DOHH2 (cell line): Measurements from ENCODE around the gene PSME2.

Experiments used
- H3F3A ChIP-seq: fragments of 200-600 bp; sonication (generic), shearing (Covaris generic); 2 replicates; pipeline ENCODE4 v1.6.0; 2016; ENCODE audit warnings: antibody characterized with exemption, mild to moderate bottlenecking; ENCODE audit not compliant: control insufficient read depth, insufficient read depth
- H3K27ac ChIP-seq: fragments of 200-600 bp; sonication (generic); 2 replicates; pipeline ENCODE4 v1.5.1; 2014; ENCODE audit warnings: low read depth, mild to moderate bottlenecking, low read length, moderate library complexity
- H3K27me3 ChIP-seq: fragments of 200-600 bp; sonication (generic); 2 replicates; pipeline ENCODE4 v1.6.1; 2014; ENCODE audit warnings: mild to moderate bottlenecking, low read length, mixed read lengths; ENCODE audit not compliant: control insufficient read depth
- H3K36me3 ChIP-seq: fragments of 200-600 bp; sonication (generic); 2 replicates; pipeline ENCODE4 v1.6.1; 2014; ENCODE audit warnings: mild to moderate bottlenecking, low read length, moderate library complexity, mixed read lengths; ENCODE audit not compliant: control insufficient read depth
- H3K4me1 ChIP-seq: fragments of 200-600 bp; sonication (generic); 2 replicates; pipeline ENCODE4 v1.6.1; 2014; ENCODE audit warnings: mild to moderate bottlenecking, low read length, mixed read lengths; ENCODE audit not compliant: control insufficient read depth
- H3K4me2 ChIP-seq: fragments of 200-600 bp; sonication (generic); 2 replicates; pipeline ENCODE4 v1.6.0; 2014; ENCODE audit warnings: mild to moderate bottlenecking, low read length, moderate library complexity
- H3K4me3 ChIP-seq: fragments of 200-600 bp; sonication (generic); 2 replicates; pipeline ENCODE4 v1.5.1; 2014; ENCODE audit warnings: mild to moderate bottlenecking, low read length, mixed read lengths
- H3K79me2 ChIP-seq: fragments of 200-600 bp; sonication (generic); 2 replicates; pipeline ENCODE4 v1.6.1; 2014; ENCODE audit warnings: mild to moderate bottlenecking, low read length, mixed read lengths; ENCODE audit not compliant: control insufficient read depth
- H3K9me2 ChIP-seq: fragments of 200-600 bp; sonication (generic); replicated peaks from 2 replicates; pipeline ENCODE4 v1.6.1; 2014; ENCODE audit warnings: mild to moderate bottlenecking, low read length, mixed read lengths; ENCODE audit not compliant: control insufficient read depth
- H3K9me3 ChIP-seq: fragments of 200-600 bp; sonication (generic); 2 replicates; pipeline ENCODE4 v1.6.1; 2014; ENCODE audit warnings: antibody characterized with exemption, low read length, mixed read lengths; ENCODE audit not compliant: control insufficient read depth, insufficient read depth
- H4K20me1 ChIP-seq: fragments of 200-600 bp; sonication (generic); 2 replicates; pipeline ENCODE4 v1.6.0; 2014; ENCODE audit warnings: low read depth, mild to moderate bottlenecking, antibody characterized with exemption, low read length, moderate library complexity; ENCODE audit not compliant: control insufficient read depth, insufficient read depth
- CTCF ChIP-seq: fragments of 200-600 bp; sonication (generic); IDR thresholded peaks from one replicate; pipeline ENCODE4 v1.5.1; 2014; ENCODE audit warnings: antibody characterized with exemption, mild to moderate bottlenecking, low read depth, low read length; ENCODE audit not compliant: poor library complexity, severe bottlenecking
- EZH2phosphoT487 ChIP-seq: fragments of 200-600 bp; sonication (generic); IDR thresholded peaks from 2 replicates; pipeline ENCODE4 v1.6.1; 2017; ENCODE audit warnings: borderline replicate concordance, mild to moderate bottlenecking, antibody characterized with exemption, low read length, moderate library complexity, mixed read lengths

Gene PSME2

DNA sequence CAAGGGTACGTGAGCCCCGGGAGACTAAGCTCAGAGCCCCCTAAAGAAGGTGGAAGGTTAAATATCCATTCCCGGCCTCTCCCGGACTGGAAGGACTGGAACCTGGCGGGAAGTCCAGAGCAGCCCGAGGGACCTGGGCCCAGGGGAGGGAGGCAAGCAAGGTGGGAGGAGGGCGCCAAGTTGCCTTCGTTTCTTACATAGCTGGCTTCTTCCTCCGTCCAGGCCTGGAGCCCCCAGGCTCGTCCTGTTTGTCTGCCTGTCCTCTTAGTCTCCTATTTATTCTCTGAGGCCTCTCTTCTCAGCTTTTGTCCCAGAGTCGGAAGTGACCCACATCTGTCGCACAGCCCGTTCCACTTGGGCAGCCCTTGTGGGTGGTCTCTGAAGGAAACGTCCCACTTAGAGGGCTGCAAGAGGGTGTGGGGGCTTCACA lies 51.6 kb downstream of the PSME2 start:
- Histone ChIP-seq H3K4me3 (peak overlapping the region; percentile 87), H3K79me2 (peaks cover 17% of the 10 kb centered on the region)

GRCh38 chr14:24093901-24094840 lies 52.2 kb downstream of the PSME2 start, which contains the start of gene PCK2:
Gene PCK2 (plus strand): TSS chr14:24094311. CDS start chr14:24094406, 95 bp downstream.
- Histone ChIP-seq H3K4me2 (peak within 1 kb of the TSS; percentile 86), H3K9me3 (no peaks in the 10 kb centered on the region), H3K4me1 (peaks cover 33% of the 10 kb centered on the region), H3K79me2 (peaks cover 17% of the 10 kb centered on the region), H3K27me3 (no peaks in the 10 kb centered on the region), H3F3A (peaks cover 14% of the 10 kb centered on the region), H3K27ac (peak within 1 kb of the TSS; percentile 93), H4K20me1 (no peaks in the 10 kb centered on the region), H3K9me2 (no peaks in the 10 kb centered on the region), H3K36me3 (peaks cover 32% of the 10 kb centered on the region), H3K4me3 (peak within 1 kb of the TSS; percentile 87)
- TF ChIP-seq CTCF (no peak), EZH2phosphoT487 (no peak)

More for the DNA sequence above, 51.6 kb downstream of the PSME2 start:
- no peaks in the 10 kb centered on the region for H3K9me3 ChIP-seq
- peaks cover 14% of the 10 kb centered on the region for H3F3A ChIP-seq
- H3K4me1 ChIP-seq, result peaks cover 33% of the 10 kb centered on the region
- peak overlapping the region; percentile 93 for H3K27ac ChIP-seq
- peak overlapping the region; percentile 86 for H3K4me2 ChIP-seq
- no peaks in the 10 kb centered on the region for H3K9me2 ChIP-seq
- TF ChIP-seq EZH2phosphoT487, result no peak
- no peak for TF ChIP-seq CTCF
- H3K27me3 ChIP-seq, result no peaks in the 10 kb centered on the region
- no peaks in the 10 kb centered on the region for H4K20me1 ChIP-seq
- peaks cover 34% of the 10 kb centered on the region for H3K36me3 ChIP-seq
